ENCODE results near the gene CD300A.

GRCh38 chr17:74467221-74467951, 952 bp downstream of the CD300A start:
- TF ChIP-seq CTCF (IDR thresholded peaks at IDR 0.05; ENCODE audit: low read depth, low read length) (no peak), EZH2phosphoT487 (IDR thresholded peaks at IDR 0.05; ENCODE audit: low read depth) (no peak)
